ENCODE data around the gene DTHD1. TPM values are rescaled to one million over a fixed set of nuclear protein-coding genes. Genes with fewer than 3 reads are reported as not detected.

DTHD1 gene
- total RNA-seq, 1 donor from 2014 or later: not detected

- H3K4me3 Mint-ChIP-seq: no peak overlapping the region
- no peak overlapping the region for H3K27ac Mint-ChIP-seq
- no peaks in the 10 kb centered on the region for H3K36me3 Mint-ChIP-seq
- H3K9me3 Mint-ChIP-seq: peaks cover 7% of the 10 kb centered on the region
- H3K4me1 Mint-ChIP-seq: peaks cover 5% of the 10 kb centered on the region
- no peak for DNase-seq (ENCODE audit: low spot score in 2 of 2, unreplicated experiment in 2 of 2)
- no peak for TF ChIP-seq CTCF (IDR thresholded peaks at IDR 0.05; ENCODE audit: unreplicated experiment)
- peaks cover 4% of the 10 kb centered on the region for H3K27me3 Mint-ChIP-seq (ENCODE audit: low read depth)
These were observed 29.4 kb upstream of the DTHD1 start for GRCh38 chr4:36251983-36252382.

GRCh38 chr4:36254371-36254770, 27.0 kb upstream of the DTHD1 start:
- no peak for TF ChIP-seq CTCF (IDR thresholded peaks at IDR 0.05; ENCODE audit: unreplicated experiment)
- Mint-ChIP-seq H3K4me3 (no peak overlapping the region), H3K27ac (no peak overlapping the region), H3K4me1 (peaks cover 3% of the 10 kb centered on the region), H3K27me3 (ENCODE audit: low read depth) (no peaks in the 10 kb centered on the region), H3K9me3 (peaks cover 5% of the 10 kb centered on the region), H3K36me3 (no peaks in the 10 kb centered on the region)
- DNase-seq (ENCODE audit: low spot score in 2 of 2, unreplicated experiment in 2 of 2): no peak

GRCh38 chr4:36255577-36255976, 25.8 kb upstream of the DTHD1 start:
- H3K4me3 Mint-ChIP-seq: no peak overlapping the region
- H3K27me3 Mint-ChIP-seq (ENCODE audit: low read depth): no peaks in the 10 kb centered on the region
- no peak for DNase-seq (ENCODE audit: low spot score in 2 of 2, unreplicated experiment in 2 of 2)
- peaks cover 5% of the 10 kb centered on the region for H3K9me3 Mint-ChIP-seq
- H3K27ac Mint-ChIP-seq: no peak overlapping the region
- TF ChIP-seq CTCF (IDR thresholded peaks at IDR 0.05; ENCODE audit: unreplicated experiment): no peak
- peaks cover 3% of the 10 kb centered on the region for H3K4me1 Mint-ChIP-seq
- no peaks in the 10 kb centered on the region for H3K36me3 Mint-ChIP-seq

- H3K27ac Mint-ChIP-seq: no peak overlapping the region
- no peak for TF ChIP-seq CTCF (IDR thresholded peaks at IDR 0.05; ENCODE audit: unreplicated experiment)
- H3K9me3 Mint-ChIP-seq: peaks cover 4% of the 10 kb centered on the region
- DNase-seq (ENCODE audit: low spot score in 2 of 2, unreplicated experiment in 2 of 2): no peak
- no peaks in the 10 kb centered on the region for H3K36me3 Mint-ChIP-seq
- H3K27me3 Mint-ChIP-seq (ENCODE audit: low read depth): no peaks in the 10 kb centered on the region
- H3K4me1 Mint-ChIP-seq: peaks cover 3% of the 10 kb centered on the region
- H3K4me3 Mint-ChIP-seq: no peak overlapping the region
These were observed 25.0 kb upstream of the DTHD1 start for GRCh38 chr4:36256398-36256891.

GRCh38 chr4:36260731-36261130, 20.7 kb upstream of the DTHD1 start:
- no peaks in the 10 kb centered on the region for H3K27me3 Mint-ChIP-seq (ENCODE audit: low read depth)
- no peak for DNase-seq (ENCODE audit: low spot score in 2 of 2, unreplicated experiment in 2 of 2)
- H3K27ac Mint-ChIP-seq: no peak overlapping the region
- no peak overlapping the region for H3K4me3 Mint-ChIP-seq
- H3K4me1 Mint-ChIP-seq: peaks cover 3% of the 10 kb centered on the region
- TF ChIP-seq CTCF (IDR thresholded peaks at IDR 0.05; ENCODE audit: unreplicated experiment): no peak
- no peaks in the 10 kb centered on the region for H3K9me3 Mint-ChIP-seq
- no peaks in the 10 kb centered on the region for H3K36me3 Mint-ChIP-seq

Data from mesothelial cell of epicardium (in vitro differentiated cells).